LHCN-M2 (cell line): ENCODE results near the gene SYNE1. TPM values are rescaled to one million over a fixed set of nuclear protein-coding genes. Genes with fewer than 3 reads are reported as not detected.

ENCODE experiments used
- DNase-seq: peaks from one replicate; pipeline ENCODE4 v3.0.0-alpha.2; 2012; ENCODE audit warnings: low read depth
- total RNA-seq: library from RNA; depleted of rRNA; stranded (reverse); fragments of >200 nt; gene quantifications from 2 replicates; pipeline ENCODE4 v1.2.3, GENCODE V29; 2014

The SYNE1 gene
- total RNA-seq, 1 experiment from 2014 or later = 55.1 TPM

- peak; percentile 21 for DNase-seq
Observed at GRCh38 chr6:152184917-152185574, 452.1 kb downstream of the SYNE1 start.

GRCh38 chr6:152184573-152184916 lies 452.6 kb downstream of the SYNE1 start:
- no peak for DNase-seq

- DNase-seq = no peak
Observed at GRCh38 chr6:152180601-152181000, 456.6 kb downstream of the SYNE1 start.

GRCh38 chr6:152176268-152176667 lies 460.9 kb downstream of the SYNE1 start:
- no peak for DNase-seq

- no peak for DNase-seq
Observed at GRCh38 chr6:152173957-152174356, 463.2 kb downstream of the SYNE1 start.

GRCh38 chr6:152173321-152173720 lies 463.8 kb downstream of the SYNE1 start:
- no peak for DNase-seq

- no peak for DNase-seq
Observed at GRCh38 chr6:152170702-152171667, 466.2 kb downstream of the SYNE1 start.

- DNase-seq = no peak
Observed at GRCh38 chr6:152170313-152170701, 466.9 kb downstream of the SYNE1 start.

- DNase-seq = no peak
Observed at GRCh38 chr6:152167641-152168603, 469.2 kb downstream of the SYNE1 start.

- no peak for DNase-seq
Observed at GRCh38 chr6:152166897-152167296, 470.3 kb downstream of the SYNE1 start.

- no peak for DNase-seq
Observed at GRCh38 chr6:152166497-152166896, 470.7 kb downstream of the SYNE1 start.

- DNase-seq = no peak
Observed at GRCh38 chr6:152164957-152165356, 472.2 kb downstream of the SYNE1 start.

- DNase-seq = peak; percentile 32
Observed at GRCh38 chr6:152161501-152161900, 475.7 kb downstream of the SYNE1 start.

GRCh38 chr6:152160346-152160745 lies 476.8 kb downstream of the SYNE1 start:
- no peak for DNase-seq

- no peak for DNase-seq
Observed at GRCh38 chr6:152155792-152156191, 481.4 kb downstream of the SYNE1 start.

- DNase-seq = no peak
Observed at GRCh38 chr6:152154559-152155356, 482.4 kb downstream of the SYNE1 start.

GRCh38 chr6:152151920-152152319 lies 485.2 kb downstream of the SYNE1 start:
- no peak for DNase-seq

GRCh38 chr6:152150196-152150595 lies 487.0 kb downstream of the SYNE1 start:
- no peak for DNase-seq

- DNase-seq = no peak
Observed at GRCh38 chr6:152148412-152148811, 488.8 kb downstream of the SYNE1 start.

GRCh38 chr6:152147269-152147668 lies 489.9 kb downstream of the SYNE1 start:
- no peak for DNase-seq

- peak; percentile 83 for DNase-seq
Observed at GRCh38 chr6:152146385-152146784, 490.8 kb downstream of the SYNE1 start.
